Right forelimb (tissue), 1 donor: ENCODE results near the gene COTL1.

ENCODE experiments used
- DNase-seq: peaks from one replicate; pipeline ENCODE4 v3.0.0-alpha.2; 2018

The COTL1 gene

GRCh38 chr16:84613408-84614072 is 4.3 kb downstream of the COTL1 start:
- DNase-seq: no peak

DNA sequence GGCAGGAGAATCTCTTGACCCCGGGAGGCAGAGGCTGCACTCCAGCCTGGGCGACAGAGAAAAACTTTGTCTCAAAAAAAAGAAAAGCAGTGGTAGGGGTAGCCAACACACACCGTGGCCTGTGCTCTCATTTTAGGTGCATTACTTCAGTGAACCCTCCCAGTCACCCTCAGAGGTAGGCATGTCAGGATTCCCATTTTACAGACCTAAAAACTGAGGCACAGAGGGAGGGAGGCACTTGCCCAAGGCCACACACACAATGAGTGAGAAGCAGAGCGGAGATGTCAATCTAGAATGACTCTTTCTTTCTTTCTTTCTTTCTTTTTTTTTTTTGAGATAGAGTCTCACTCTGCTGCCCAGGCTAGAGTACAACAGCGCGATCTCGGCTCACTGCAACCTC is 5.2 kb downstream of the COTL1 start:
- no peak for DNase-seq

GRCh38 chr16:84611041-84611440 is 6.8 kb downstream of the COTL1 start:
- no peak for DNase-seq

DNA sequence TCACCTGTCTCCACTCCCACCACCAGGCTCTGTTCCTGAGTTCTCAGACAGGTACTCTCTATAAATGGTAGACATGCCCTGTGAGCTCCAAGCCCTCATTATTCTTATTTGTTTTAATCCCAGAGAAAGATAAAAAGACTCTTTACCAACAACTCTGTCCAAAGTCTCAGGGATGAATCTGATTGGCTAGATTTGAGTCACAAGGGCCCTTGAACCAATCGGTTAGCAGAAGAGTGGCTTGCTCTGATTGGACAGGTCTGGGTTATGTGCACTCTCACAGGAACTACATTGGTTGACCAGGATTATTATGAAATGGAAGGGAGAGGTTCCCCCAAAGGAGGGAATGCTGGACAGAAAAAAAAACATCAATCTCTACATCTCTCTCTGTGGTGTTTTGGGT is 7.5 kb downstream of the COTL1 start:
- no peak for DNase-seq

DNA sequence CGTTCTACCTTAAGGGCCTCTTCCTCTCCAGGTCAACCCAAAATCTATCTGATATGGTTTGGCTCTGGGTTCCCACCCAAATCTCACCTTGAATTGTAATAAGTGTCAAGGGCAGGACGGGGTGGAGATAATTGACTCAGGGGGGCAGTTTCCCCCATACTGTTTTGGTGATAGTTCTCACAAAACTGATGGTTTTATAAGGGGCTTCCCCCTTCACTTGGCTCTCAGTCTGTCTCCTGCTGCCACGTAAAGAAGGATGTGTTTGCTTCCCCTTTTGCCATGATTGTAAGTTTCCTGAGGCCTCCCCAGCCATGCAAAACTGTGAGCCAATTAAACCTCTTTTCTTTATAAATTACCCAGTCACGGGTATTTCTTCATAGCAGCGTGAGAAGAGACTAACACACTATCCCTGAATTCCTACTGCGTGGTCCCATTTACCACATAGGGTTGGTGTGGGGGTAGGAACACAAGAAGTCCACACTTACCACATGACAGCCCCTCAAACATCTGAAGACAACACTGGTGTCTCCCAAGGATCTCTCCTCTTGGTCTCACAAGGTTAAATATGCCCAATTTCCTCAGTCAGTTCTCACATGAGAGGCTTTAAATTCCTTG is 8.2 kb downstream of the COTL1 start:
- no peak for DNase-seq

GRCh38 chr16:84608282-84608681 is 9.6 kb downstream of the COTL1 start:
- DNase-seq: no peak

GRCh38 chr16:84607694-84608093 is 10.2 kb downstream of the COTL1 start:
- no peak for DNase-seq

DNA sequence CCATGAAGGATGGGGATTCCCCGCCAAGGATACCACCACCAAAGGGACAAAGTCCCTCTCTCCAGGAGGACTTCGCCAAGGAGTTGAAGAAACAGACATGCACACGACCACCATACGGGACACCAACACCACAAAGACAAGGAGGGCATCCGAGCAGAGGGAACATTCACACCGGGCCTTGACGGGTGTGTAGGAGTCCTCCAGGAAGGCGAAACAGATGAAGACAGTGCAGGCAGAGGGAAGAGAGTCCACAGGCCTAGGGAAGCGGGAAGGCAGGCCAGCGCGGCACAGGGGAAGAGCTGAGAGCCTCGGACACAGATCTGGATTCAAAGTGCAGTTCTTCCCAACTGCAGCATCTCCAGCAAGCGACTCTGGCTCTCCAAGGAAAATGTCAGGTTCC is 10.8 kb downstream of the COTL1 start:
- no peak for DNase-seq

DNA sequence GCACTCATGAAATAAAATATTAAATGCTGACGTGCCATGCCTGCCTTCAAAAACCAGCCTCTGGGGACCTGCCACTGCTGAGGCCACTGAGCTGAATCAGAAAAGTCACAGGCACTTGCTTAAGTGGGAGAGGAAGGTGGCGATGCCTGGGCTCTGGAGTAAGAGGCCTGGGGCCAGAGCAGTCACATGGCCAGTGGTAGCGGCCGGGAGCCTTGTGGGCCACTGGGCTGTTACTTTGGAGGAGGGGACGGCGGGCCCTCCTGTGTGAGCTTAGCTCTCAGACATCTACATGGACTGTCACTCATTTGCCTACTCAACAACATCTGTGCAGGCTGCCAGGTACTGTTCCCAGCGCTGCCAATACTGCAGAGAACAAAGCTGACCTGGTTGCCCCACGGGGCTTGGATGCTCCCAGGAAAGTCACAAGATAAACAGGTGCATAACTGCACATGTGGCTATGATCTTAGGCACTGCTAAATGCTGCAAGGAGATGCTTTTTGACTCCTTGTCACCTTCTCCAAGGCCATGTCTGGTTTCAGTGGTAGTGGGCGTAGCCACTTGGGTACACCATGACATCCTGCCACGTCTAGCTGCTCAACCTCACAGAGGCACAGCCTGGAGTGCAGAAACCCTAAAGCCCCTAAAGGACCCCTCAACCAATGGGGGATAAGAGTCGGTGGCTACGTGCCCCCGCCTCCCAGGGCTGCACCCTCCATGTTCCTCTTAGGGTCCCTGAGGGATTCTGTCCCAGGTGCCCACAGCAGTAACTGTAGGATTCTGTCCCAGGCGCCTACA is 11.6 kb downstream of the COTL1 start:
- no peak for DNase-seq

DNA sequence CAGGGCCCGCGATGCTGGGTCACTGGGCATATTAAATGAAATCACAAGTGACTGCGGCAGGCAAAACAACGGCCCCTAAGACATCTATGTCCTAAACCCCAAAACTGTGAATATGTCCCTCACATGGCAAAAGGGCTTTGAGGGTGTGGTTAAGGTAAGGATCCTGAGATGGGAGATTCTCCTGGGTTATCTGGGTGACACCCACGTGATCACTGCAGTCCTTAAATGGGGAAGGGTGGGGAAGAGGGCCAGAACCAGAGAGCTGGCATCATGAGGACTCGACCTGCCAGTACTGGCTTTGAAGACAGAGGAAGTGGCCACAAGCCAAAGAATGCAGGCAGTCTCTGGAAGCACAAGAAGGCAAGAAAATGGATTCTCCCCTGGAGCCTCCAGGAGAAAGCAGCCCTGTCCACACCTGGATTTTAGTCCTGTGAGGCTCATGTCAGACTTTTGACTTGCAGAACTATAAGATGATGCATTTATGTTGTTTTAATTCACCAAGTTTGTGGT is 12.5 kb downstream of the COTL1 start:
- no peak for DNase-seq

DNA sequence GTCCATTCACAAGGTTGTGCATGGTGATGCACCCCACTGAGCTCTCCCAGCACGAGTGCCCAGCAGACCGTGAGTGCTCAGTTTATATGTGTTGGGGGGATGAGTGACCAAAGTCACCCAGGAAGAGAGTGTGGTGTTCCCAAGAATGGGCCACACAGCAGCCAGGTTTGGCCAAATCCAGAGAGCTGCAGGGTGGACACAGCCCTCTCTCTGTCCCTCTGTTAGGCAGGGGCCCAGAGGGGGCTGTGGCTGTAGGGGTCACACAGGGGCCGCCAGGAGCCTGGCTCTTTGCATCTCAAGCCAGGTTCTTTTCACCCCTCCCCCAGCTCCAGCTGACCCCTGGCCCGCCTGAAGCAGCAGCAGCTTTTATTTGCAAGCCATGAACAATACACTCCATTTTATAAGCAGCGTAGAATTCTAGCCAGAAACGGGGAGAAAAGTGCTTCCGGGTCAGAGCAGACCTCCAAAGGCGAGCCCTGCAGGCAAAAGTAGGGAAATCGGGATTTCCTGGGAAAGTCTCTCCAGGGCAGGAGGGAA is 13.3 kb downstream of the COTL1 start:
- no peak for DNase-seq

DNA sequence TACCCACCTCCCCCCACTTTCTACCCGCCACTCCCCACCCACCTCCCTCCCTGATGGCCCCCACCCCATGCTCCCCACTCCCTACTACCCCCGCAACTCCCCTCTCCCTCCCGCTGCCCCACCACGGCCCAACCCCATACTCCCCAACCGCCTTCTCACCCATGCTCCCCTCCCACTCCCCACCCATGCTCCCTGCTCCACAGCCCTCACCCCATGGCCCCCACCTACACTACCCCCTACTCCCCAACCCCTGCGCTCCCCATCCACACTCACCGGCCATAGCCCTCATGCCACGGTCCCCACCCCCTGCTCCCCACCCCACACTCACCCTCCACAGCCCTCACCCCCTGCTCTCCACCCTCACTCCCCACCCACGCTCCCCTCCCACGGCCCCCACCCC is 13.9 kb downstream of the COTL1 start:
- no peak for DNase-seq

DNA sequence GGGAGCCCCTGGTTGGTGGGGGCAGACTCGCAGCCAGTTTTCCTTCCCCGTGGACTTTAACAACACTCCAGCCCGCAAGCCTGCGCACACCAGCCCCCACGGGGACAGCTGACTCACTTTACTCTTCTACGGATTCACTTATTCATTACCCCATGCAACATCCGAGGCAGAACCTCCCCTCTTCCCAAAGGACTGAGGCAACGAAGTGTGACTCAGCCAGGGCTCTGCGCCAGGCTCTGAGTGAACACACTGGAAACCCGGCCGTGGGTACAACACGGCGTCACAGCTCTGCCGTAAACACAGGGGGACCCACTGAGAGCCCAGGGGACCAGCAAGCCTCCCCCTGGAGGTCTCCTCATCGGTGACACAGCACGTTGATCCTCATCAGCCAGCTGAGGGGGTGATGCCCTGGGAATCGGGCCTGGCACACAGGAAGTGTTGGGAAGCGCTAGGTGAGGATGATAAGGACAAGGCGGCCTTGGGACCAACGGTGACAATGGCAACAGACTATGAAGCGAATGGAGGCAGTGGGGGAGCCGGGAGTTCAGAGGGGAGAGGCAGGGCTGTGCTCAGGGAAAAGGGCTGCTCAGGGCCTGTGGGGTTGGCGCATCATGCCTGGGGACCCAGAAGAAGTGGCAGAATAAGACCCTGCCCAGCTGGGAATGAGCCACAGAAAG is 14.6 kb downstream of the COTL1 start:
- no peak for DNase-seq

- no peak for DNase-seq
Measured at GRCh38 chr16:84600343-84601229, 17.3 kb downstream of the COTL1 start.

GRCh38 chr16:84599521-84600202 is 18.2 kb downstream of the COTL1 start:
- peak; percentile 65 for DNase-seq

- no peak for DNase-seq
Measured at GRCh38 chr16:84598360-84598759, 19.5 kb downstream of the COTL1 start.

DNA sequence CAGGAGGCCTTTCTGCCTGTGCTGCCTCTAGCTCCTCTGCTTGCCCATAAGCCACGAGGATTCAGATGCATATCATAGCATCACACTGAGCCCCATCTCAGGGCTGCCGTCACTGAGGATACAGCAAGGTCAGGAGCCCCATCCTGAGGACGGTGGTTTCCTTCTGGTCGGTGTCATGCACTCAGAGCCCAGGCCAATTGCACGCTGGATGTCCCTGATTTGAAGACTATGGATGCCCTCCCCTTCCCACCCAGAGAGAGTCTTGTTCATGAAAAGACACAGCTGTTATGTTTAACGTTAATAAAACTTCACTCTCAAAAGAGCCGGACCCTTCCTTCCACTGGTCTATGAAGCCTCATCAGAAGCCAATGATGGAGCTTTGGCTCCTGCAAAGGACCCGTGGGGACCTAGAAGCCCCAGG is 19.9 kb downstream of the COTL1 start:
- no peak for DNase-seq

DNA sequence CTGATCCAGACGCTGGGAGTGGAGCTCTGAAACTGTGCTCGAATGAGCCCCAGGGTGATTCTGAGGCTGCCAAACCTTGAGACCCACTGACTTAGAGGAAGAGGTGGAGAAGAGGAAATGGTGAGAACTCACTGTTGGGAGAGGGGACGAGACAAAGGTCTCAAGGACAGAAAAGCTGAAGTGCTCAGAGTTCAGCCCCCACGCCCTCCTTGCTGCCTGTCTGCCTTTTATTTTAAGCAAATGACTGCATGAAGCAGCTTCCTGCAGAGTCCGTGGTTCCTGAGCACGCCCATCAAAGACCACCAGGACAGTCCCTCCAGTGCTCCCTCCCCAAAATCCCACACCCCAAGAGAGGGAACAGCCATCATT is 20.4 kb downstream of the COTL1 start:
- DNase-seq: no peak

GRCh38 chr16:84596801-84597527 is 20.9 kb downstream of the COTL1 start:
- DNase-seq: no peak

DNA sequence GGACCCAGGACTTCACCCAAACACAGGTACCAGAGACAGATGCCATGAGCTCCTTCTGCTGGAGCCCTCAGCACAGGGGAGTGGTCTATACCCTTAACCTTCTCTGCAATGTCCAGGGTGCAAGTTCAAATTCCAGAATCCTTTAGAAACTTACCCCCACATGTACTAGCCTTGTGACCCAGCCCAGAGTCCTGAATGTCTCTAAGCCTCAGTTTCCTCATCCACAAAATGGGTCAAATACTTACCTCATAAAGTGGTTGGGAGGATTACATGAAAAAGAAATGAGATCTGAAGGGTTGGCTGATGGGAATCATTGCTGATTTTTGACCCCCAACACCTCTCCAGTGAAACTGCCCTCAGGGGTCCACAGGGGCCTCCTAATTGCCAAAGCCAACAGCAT is 21.7 kb downstream of the COTL1 start:
- no peak for DNase-seq

DNA sequence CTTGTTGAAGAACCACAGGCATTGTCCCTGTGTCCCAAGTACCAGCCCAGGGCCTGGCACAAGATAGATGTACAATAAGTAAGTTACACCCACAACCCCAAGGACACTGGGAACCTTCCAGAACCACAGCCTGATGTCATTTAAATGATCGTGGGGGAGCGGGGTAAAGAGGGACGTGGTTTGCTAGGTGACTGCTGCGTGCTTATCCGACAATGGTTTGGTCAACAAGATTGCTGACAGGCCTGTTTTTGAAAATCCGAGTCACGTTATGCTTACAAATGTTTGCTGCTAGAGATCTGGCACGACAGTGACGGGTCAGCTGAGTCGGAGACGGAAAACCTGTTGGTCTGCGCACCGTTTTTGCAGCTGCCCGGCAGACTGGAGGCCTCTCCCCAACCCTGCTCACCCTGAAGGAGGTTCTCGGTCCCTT is 22.8 kb downstream of the COTL1 start:
- no peak for DNase-seq
